WTC11 (cell line): ENCODE results near the gene GAL3ST2.

Source experiments
- ATF6 ChIP-seq: sonication (generic); formaldehyde crosslinking; IDR thresholded peaks from 2 replicates; pipeline ENCODE4 v1.8.1; 2023; ENCODE audit warnings: mild to moderate bottlenecking, missing genetic modification reagents
- CTCF ChIP-seq: fragments of 200-600 bp; IDR thresholded peaks from 2 replicates; pipeline ENCODE4 v1.8.0; 2022; ENCODE audit warnings: antibody characterized with exemption
- ELF4 ChIP-seq: sonication (generic); formaldehyde crosslinking; IDR thresholded peaks from 2 replicates; pipeline ENCODE4 v1.8.1; 2022; ENCODE audit warnings: low read depth, mild to moderate bottlenecking, moderate library complexity, missing genetic modification reagents
- ESRRA ChIP-seq: sonication (generic); formaldehyde crosslinking; IDR thresholded peaks from 2 replicates; pipeline ENCODE4 v1.8.1; 2022; ENCODE audit warnings: mild to moderate bottlenecking, missing genetic modification reagents, borderline replicate concordance
- FOXK1 ChIP-seq: sonication (generic); formaldehyde crosslinking; IDR thresholded peaks from 2 replicates; pipeline ENCODE4 v1.8.0; 2022; ENCODE audit warnings: mild to moderate bottlenecking, moderate library complexity, missing genetic modification reagents
- GABPB1 ChIP-seq: sonication (generic); formaldehyde crosslinking; IDR thresholded peaks from 2 replicates; pipeline ENCODE4 v1.8.1; 2023; ENCODE audit warnings: mild to moderate bottlenecking, missing genetic modification reagents
- HMGXB4 ChIP-seq: sonication (generic); formaldehyde crosslinking; IDR thresholded peaks from 2 replicates; pipeline ENCODE4 v1.8.1; 2023; ENCODE audit warnings: mild to moderate bottlenecking, moderate library complexity, missing genetic modification reagents
- MAX ChIP-seq: sonication (generic); formaldehyde crosslinking; IDR thresholded peaks from 2 replicates; pipeline ENCODE4 v1.8.0; 2022; ENCODE audit warnings: mild to moderate bottlenecking, missing genetic modification reagents
- NFYB ChIP-seq: sonication (generic); formaldehyde crosslinking; conservative IDR thresholded peaks from 2 replicates; pipeline ENCODE4 v1.8.0; 2022; ENCODE audit warnings: low read depth, missing genetic modification reagents
- NR1H2 ChIP-seq: sonication (generic); formaldehyde crosslinking; IDR thresholded peaks from 2 replicates; pipeline ENCODE4 v1.9.0; 2021; ENCODE audit warnings: mild to moderate bottlenecking, moderate library complexity, missing genetic modification reagents
- NR2C2 ChIP-seq: sonication (generic); formaldehyde crosslinking; IDR thresholded peaks from 2 replicates; pipeline ENCODE4 v1.8.0; 2022; ENCODE audit warnings: mild to moderate bottlenecking, missing genetic modification reagents
- RELA ChIP-seq: sonication (generic); formaldehyde crosslinking; IDR thresholded peaks from 2 replicates; pipeline ENCODE4 v1.8.1; 2022; ENCODE audit warnings: missing genetic modification reagents, mild to moderate bottlenecking, borderline replicate concordance
- ZNF219 ChIP-seq: sonication (generic); formaldehyde crosslinking; IDR thresholded peaks from 2 replicates; pipeline ENCODE4 v1.8.0; 2023; ENCODE audit warnings: missing genetic modification reagents, mild to moderate bottlenecking, borderline replicate concordance
- ZNF416 ChIP-seq: fragments of 250-450 bp; sonication (Bioruptor Pico); IDR thresholded peaks from 2 replicates; pipeline ENCODE4 v1.9.0; 2021; ENCODE audit warnings: mild to moderate bottlenecking, inconsistent platforms

GRCh38 chr2:241767464-241768250 lies 9.0 kb upstream of the GAL3ST2 start:
- TF ChIP-seq NFYB (no peak), ELF4 (CRISPR knock-in tag) (no peak), CTCF (no peak), MAX (CRISPR knock-in tag) (no peak), ESRRA (CRISPR knock-in tag) (no peak), ZNF416 (no peak), NR1H2 (CRISPR knock-in tag) (no peak), HMGXB4 (no peak), ATF6 (CRISPR knock-in tag) (no peak), ZNF219 (CRISPR knock-in tag) (no peak), FOXK1 (CRISPR knock-in tag) (no peak), NR2C2 (CRISPR knock-in tag) (no peak), RELA (CRISPR knock-in tag) (no peak), GABPB1 (CRISPR knock-in tag) (no peak)
